IgD-negative memory B cell (primary cell): ENCODE results near the gene UBN2. TPM values are rescaled to one million over a fixed set of nuclear protein-coding genes. Genes with fewer than 3 reads are reported as not detected.
"Not testable (repeated sequence)": the region's sequence is repeated elsewhere in the genome, so short reads cannot be mapped to it uniquely, and the experiment has no call there.

Experiments used
- H3K27ac Mint-ChIP-seq, 3 donors: one replicate each; pipeline ENCODE4 v1.8.0; 2020 to 2022; ENCODE audit warnings: mild to moderate bottlenecking in 3 of 3, mixed read lengths in 3 of 3, moderate library complexity in 1 of 3
- H3K27me3 Mint-ChIP-seq: one replicate; pipeline ENCODE4 v1.8.0; 2021; ENCODE audit warnings: mixed read lengths
- H3K36me3 Mint-ChIP-seq: one replicate; pipeline ENCODE4 v1.8.0; 2020; ENCODE audit warnings: mild to moderate bottlenecking, mixed read lengths
- H3K4me1 Mint-ChIP-seq, 3 donors: one replicate each; pipeline ENCODE4 v1.8.0; 2020 to 2022; ENCODE audit warnings: mixed read lengths in 3 of 3, mild to moderate bottlenecking in 1 of 3
- H3K4me3 Mint-ChIP-seq, 4 donors: one replicate each; pipeline ENCODE4 v1.8.0; 2020 to 2022; ENCODE audit warnings: mild to moderate bottlenecking in 4 of 4, mixed read lengths in 4 of 4, moderate library complexity in 3 of 4
- H3K9me3 Mint-ChIP-seq, 3 donors: one replicate each; pipeline ENCODE4 v1.8.0; 2020 to 2021; ENCODE audit warnings: mixed read lengths in 3 of 3, mild to moderate bottlenecking in 1 of 3
- polyA plus RNA-seq: library from polyadenylated mRNA; unstranded; fragments of 300-500 nt; fragmentation: Illumina TruSeq; gene quantifications from one replicate; pipeline ENCODE4 v1.2.3, GENCODE V29; 2021

UBN2 gene
- polyA plus RNA-seq, 1 donor from 2014 or later, result 2.8 TPM

DNA sequence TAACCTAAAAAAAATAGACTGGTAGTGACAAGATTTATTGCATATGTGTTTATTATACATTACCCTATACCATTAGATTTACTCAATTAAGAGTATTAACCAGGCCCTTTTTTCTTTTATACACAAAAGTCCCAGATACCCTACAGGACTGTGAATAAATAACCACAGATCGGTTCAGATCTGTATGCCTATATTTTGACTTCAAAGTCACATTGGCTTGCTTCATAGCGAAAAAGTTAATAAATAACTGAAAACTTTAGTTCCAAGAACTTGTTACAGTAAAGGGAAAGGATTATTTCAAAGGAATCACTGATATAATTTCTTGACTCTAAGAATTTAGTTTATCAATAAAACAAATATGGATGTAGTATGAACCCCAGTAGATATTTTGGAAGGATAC lies 68.3 kb downstream of the UBN2 start:
- Mint-ChIP-seq H3K9me3 (no peaks in the 10 kb centered on the region), H3K36me3 (peaks cover 13% of the 10 kb centered on the region), H3K4me3 (no peak overlapping the region), H3K4me1 (no peaks in the 10 kb centered on the region), H3K27me3 (no peaks in the 10 kb centered on the region), H3K27ac (no peak overlapping the region)

DNA sequence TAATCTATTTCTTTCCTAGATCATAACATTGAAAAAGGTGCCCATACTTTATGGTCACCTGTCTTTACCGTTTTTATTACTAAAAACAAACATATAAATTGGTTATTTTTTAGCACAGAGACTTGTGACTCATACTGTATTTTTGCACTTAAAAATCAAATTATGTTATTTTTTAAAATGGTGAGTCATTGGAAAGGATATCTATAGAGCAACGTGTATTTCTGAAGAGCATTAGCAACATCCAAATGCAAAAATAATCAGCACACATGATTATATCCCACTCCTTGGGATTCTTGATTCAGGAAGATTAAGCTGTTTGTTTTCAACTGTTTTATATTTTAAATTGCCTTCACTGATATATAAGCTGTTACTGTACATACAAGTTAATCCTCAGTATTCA lies 69.4 kb downstream of the UBN2 start:
- H3K4me3 Mint-ChIP-seq, result no peak overlapping the region
- H3K27me3 Mint-ChIP-seq, result no peaks in the 10 kb centered on the region
- H3K9me3 Mint-ChIP-seq, result no peaks in the 10 kb centered on the region

DNA sequence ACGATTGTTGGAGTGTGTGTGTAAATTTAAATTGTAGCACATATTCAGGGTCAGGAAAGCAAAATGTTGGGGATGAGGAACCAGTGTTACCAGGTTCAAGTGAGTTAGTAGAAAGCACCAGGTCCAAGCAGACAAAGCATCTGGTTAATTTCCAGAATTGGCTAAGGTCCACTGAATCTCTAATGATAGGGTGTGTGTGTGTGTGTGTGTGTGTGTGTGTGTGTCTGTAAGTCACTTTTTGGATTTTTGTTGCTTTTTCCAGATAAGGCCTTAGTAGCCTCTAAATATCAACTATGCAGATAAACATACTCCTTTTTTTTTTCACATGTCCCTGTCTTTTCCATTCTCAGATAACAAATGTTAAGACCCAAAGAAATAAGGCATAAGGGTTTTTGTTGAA lies 73.5 kb downstream of the UBN2 start:
- Mint-ChIP-seq H3K36me3 (peaks cover 13% of the 10 kb centered on the region), H3K4me3 (no peak overlapping the region), H3K4me1 (no peaks in the 10 kb centered on the region), H3K9me3 (no peaks in the 10 kb centered on the region), H3K27ac (no peak overlapping the region), H3K27me3 (no peaks in the 10 kb centered on the region)

More for the DNA sequence above, 69.4 kb downstream of the UBN2 start:
- H3K4me1 Mint-ChIP-seq, result no peaks in the 10 kb centered on the region
- H3K36me3 Mint-ChIP-seq, result peaks cover 8% of the 10 kb centered on the region
- H3K27ac Mint-ChIP-seq, result no peak overlapping the region

DNA sequence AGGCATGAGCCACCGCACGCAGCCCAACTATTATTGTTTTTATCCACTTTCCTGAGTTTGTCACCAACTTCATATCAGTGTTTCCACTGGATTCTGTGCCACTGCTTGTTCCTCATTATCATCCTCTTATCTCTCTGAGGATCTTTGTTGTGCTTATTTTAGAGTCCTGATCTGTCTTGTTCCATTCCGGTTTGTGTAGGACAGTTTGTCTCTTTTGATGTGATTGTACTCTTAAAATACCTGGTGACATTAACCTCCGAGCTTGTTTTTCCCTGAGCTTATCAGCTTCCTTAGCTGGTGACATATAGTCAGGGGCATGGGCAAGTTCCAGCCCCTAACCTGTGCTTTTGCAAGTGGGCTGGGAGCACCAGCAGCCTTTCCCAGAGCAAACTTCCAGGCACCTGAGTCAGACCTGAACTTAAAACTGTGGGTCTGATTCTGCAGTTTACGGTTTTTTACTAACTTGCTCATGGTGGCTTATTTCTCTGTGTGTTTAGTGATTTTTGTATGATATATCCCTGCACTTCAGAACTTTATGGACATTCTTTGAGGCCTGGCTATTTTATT lies 87.0 kb downstream of the UBN2 start:
- Mint-ChIP-seq H3K4me3 (no peak overlapping the region), H3K4me1 (peaks cover 0 to 2% (median 0%) of the 10 kb centered on the region in 3 donors), H3K9me3 (no peaks in the 10 kb centered on the region), H3K36me3 (peaks cover 3% of the 10 kb centered on the region), H3K27ac (no peak overlapping the region), H3K27me3 (peaks cover 2% of the 10 kb centered on the region)

DNA sequence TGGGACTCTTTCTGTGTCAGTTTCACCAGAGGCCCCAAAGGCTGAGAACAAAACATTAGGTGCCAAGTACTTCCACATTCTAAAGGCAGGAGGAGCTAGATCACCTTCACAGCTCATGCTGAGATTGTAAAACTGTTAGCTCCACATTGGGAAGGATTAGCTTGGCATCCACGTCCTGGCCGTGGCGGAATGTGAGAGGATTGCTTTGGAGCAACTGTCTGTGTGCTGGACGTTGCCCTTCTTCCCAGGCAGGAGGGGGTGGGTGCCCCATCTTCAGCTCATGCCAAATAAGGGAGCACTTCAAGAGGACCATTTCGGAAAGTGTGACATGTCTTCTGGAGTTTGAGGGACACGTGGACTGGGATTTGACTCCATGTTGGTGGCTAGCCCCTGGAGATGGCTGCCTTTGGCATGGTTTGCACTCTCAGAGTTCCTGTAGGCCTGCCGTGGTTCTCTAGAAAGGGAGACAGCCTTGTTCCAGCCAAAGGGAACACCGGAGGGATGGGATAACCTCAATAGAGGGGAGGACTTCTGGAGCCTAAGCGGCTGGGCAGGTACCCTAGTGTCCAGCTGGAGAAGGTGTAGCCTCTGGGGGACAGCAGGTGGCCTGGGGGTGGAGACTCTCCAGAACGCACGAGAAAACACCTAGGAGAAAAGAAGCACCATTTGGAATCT lies 90.2 kb downstream of the UBN2 start:
- Mint-ChIP-seq H3K36me3 (peaks cover 3% of the 10 kb centered on the region), H3K27ac (no peak overlapping the region), H3K9me3 (no peaks in the 10 kb centered on the region), H3K27me3 (no peaks in the 10 kb centered on the region), H3K4me1 (peaks cover 0 to 2% (median 0%) of the 10 kb centered on the region in 3 donors), H3K4me3 (no peak overlapping the region)

DNA sequence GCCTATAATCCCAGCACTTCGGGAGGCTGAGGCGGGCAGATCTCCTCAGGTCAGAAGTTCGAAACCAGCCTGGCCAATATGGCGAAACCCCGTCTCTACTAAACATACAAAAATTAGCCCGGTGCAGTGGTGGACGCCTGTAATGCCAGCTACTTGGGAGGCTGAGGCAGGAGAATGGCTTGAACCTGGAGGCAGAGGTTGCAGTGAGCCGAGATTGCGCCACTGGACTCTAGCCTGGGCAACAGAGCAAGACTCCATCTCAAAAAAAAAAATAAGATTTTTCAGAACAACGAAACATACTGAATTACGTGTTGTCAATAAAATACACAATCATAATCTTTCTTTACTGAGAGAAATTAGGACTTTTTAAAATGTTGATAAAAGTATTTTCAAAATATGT lies 93.7 kb downstream of the UBN2 start:
- not testable (repeated sequence) for H3K4me3 Mint-ChIP-seq, H3K4me1 Mint-ChIP-seq, H3K9me3 Mint-ChIP-seq

DNA sequence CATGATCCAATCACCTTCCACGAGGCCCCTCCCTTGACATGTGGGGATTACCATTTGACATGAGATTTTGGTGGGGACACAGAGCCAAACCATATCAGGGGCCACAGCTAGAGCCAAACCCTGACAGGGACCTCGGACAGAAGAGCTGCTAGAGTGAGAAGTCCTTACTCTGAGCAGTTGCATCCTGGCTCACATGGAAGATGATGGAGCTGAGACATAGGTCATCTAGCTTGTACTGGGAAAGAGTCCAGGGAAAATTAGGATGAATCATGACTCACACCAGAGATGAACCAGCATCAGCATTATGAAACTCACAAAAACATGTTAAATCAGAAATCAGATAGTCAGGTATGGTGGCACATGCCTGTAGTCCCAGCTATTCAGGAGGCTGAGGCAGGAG lies 97.3 kb downstream of the UBN2 start:
- Mint-ChIP-seq H3K36me3 (no peaks in the 10 kb centered on the region), H3K27ac (no peak overlapping the region), H3K4me1 (peaks cover 0 to 4% (median 2%) of the 10 kb centered on the region in 3 donors), H3K4me3 (no peak overlapping the region), H3K9me3 (no peaks in the 10 kb centered on the region), H3K27me3 (no peaks in the 10 kb centered on the region)

More for the DNA sequence above, 93.7 kb downstream of the UBN2 start:
- not testable (repeated sequence) for H3K36me3 Mint-ChIP-seq, H3K27me3 Mint-ChIP-seq, H3K27ac Mint-ChIP-seq

DNA sequence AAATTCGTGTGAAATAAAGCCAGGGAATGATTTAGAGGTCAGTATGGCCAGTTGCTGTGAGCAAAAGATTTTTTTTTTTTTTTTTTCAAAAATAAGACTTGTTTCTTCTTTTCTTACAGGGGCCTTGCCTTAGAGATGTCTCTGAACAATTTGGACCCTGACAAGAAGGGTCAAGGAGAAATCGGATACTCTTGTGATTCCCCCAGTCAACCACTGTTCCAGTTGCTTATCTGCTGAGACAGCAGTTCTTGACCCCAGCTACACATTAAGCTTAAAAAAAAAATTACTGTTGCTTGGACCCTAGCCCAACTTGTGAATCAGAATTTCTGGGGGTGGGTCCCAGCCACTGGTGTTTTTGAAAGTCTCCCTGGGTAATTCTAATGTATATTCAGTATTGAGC lies 98.1 kb downstream of the UBN2 start:
- H3K4me3 Mint-ChIP-seq, result no peak overlapping the region
- H3K36me3 Mint-ChIP-seq, result no peaks in the 10 kb centered on the region
- no peaks in the 10 kb centered on the region for H3K27me3 Mint-ChIP-seq
- H3K4me1 Mint-ChIP-seq, result peaks cover 0 to 4% (median 2%) of the 10 kb centered on the region in 3 donors
- H3K9me3 Mint-ChIP-seq, result no peaks in the 10 kb centered on the region
- H3K27ac Mint-ChIP-seq, result no peak overlapping the region

DNA sequence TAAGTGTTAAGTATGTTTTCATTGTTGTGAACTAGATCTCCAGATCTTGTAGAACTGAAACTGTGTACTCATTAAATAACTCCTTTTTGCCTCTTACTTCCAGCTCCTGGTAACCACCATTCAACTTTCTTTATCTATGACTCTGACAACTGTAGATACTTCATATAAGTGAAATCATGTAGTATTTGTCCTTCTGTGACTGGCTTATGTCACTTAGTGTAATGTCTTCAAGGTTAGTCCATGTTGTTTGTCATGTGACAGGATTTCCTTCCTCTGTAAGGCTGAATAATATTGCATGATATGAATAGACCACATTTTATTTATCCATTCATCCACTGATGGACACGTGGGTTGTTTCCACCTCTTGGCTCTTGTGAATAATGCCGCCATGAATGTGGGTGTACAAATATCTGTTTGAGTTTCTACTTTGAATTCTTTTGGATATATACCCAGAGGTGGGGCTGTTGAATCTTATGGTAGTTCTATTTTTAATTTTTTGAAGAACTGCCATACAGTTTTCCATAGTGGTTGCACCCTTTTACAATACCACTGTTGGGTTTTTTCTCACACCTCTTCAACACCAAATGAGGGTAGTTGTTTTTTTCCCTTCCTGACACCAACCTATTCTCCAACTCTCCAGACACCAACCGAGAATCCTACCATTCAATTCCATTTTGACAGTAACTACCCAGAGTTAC lies 99.4 kb downstream of the UBN2 start:
- Mint-ChIP-seq H3K27me3 (no peaks in the 10 kb centered on the region), H3K27ac (no peak overlapping the region), H3K4me3 (no peak overlapping the region), H3K4me1 (peaks cover 0 to 4% (median 2%) of the 10 kb centered on the region in 3 donors), H3K9me3 (peaks cover 0 to 4% (median 0%) of the 10 kb centered on the region in 3 donors), H3K36me3 (peaks cover 3% of the 10 kb centered on the region)

DNA sequence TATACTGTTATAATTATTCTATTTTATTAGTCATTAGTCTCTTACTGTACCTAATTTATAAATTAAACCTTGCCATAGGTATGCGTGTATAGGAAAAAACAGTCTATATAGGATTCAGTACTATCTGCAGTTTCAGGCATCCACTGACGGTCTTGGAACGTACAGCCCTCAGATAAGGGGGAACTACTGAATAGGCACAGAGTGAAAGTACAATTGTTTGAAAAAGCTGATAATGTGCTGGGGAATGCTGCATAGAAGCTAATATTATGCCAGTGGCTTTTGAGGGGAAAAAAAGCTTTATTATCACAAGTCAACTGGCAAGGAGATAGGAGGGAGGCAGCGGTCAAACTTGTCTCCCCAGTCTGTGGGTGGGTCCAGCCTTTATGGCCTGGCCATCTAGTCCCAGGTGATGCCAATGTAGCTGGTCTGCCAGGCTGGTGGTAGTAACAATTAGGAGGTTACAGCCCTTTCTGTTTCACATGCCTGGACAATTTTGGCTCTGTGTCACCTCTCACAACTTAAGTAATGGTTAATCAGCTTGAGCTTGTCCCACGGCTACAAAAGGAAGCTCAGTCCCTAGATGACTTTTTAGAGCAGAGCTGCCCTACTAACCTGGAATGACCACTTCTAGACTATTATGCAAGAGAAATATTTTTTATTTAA lies 101.8 kb downstream of the UBN2 start:
- Mint-ChIP-seq H3K9me3 (peaks cover 0 to 4% (median 0%) of the 10 kb centered on the region in 3 donors), H3K27me3 (no peaks in the 10 kb centered on the region), H3K4me3 (no peak overlapping the region), H3K4me1 (peaks cover 0 to 4% (median 2%) of the 10 kb centered on the region in 3 donors), H3K36me3 (peaks cover 3% of the 10 kb centered on the region), H3K27ac (peak overlapping the region in 1 of 3 donors; percentile 22)

DNA sequence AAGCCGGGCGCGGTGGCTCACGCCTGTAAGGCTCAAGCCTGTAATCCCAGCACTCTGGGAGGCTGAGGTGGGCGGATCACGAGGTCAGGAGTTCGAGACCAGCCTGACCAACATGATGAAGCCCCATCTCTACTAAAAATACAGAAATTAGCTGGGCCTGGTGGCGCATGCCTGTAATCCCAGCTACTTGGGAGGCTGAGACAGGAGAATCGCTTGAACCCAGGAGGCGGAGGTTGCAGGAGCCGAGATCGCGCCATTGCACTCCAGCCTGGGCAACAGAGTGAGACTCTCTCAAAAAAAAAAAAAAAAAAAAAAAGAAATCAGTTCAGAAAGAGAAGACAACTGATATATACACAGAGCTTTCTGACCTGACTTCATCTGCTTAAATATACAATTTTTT lies 102.4 kb downstream of the UBN2 start:
- H3K36me3 Mint-ChIP-seq, H3K27ac Mint-ChIP-seq, H3K4me3 Mint-ChIP-seq, H3K9me3 Mint-ChIP-seq, H3K4me1 Mint-ChIP-seq, H3K27me3 Mint-ChIP-seq: not testable (repeated sequence)

DNA sequence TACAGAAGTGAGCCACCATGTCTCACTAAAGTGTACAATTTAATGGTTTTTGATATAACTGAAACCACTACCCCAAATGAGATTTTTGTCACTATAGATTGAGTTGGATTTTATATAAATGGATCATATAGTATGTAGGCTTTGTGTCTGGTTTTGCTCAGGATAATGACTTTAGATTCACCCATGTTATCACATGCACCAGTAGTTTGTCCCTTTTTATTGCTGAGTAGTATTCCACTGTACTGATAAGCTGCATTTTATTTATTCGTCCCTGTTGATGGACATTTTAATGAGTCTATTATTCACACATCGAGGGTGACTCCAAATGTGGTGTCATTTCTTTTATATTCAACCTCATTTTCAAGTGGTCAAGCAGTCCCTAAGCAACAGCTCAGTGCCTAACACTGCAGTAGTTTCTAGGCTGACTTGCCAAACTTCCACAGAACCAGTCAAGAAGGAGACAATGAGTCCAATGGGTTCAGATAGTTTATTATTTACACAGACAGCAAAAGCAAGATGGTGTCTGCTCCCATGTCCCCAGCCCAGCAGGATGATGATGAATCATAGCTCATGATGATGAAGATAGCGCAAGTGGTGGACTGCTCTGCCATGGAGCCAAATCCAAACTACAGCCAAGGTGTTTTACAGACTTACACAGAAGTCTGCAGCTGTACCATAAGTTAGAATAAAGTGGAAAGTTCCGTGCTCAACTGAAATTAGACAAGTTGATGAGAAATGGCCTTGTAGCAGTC lies 103.5 kb downstream of the UBN2 start:
- peak overlapping the region in 1 of 3 donors; percentile 49 for H3K27ac Mint-ChIP-seq
- H3K4me3 Mint-ChIP-seq, result peak overlapping the region in 1 of 4 donors; percentile 28
- peaks cover 3% of the 10 kb centered on the region for H3K36me3 Mint-ChIP-seq
- peaks cover 0 to 5% (median 4%) of the 10 kb centered on the region in 3 donors for H3K4me1 Mint-ChIP-seq
- no peaks in the 10 kb centered on the region for H3K27me3 Mint-ChIP-seq
- peaks cover 3 to 4% (median 4%) of the 10 kb centered on the region in 3 donors for H3K9me3 Mint-ChIP-seq

DNA sequence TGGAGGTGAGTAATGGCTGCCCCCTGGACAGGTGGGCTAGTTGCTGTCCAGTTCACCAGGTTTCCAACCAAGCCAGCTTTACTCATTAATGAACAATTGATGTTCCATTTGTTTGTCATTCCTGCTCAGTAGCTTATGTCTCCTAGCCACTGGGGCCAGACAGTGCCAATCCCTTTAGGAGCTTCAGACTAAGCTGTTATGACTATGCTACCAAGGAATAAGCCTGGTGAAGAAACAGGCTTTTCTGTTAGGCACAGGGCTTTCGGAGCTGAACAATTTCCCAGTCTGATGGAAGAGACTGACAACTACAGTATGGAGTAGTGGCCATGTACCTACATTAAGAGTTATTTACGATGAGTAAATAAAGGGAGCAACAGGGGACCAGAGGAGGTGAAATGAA lies 108.0 kb downstream of the UBN2 start:
- Mint-ChIP-seq H3K4me3 (peak overlapping the region; percentile 88 to 99 (median 94)), H3K27ac (peak overlapping the region; percentile 99 to 100 (median 99)), H3K27me3 (peaks cover 3% of the 10 kb centered on the region), H3K4me1 (peaks cover 12 to 14% (median 13%) of the 10 kb centered on the region in 3 donors), H3K36me3 (peaks cover 5% of the 10 kb centered on the region), H3K9me3 (peaks cover 4 to 8% (median 4%) of the 10 kb centered on the region in 3 donors)

DNA sequence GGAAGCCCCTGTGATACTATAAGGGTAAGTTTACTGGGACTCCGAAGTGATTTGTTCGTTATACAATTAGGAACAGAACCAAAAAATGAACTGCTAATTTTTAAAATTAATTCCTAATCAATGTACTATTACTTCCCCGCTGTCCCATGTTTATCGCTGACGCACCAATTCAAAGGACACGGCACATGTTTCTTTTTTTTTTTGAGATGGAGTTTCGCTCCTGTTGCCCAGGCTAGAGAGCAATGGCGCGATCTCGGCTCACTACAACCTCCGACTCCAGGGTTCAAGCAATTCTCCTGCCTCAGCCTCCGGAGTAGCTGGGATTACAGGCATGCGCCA lies 108.6 kb downstream of the UBN2 start:
- H3K27me3 Mint-ChIP-seq, result peaks cover 3% of the 10 kb centered on the region
- H3K27ac Mint-ChIP-seq, result peak overlapping the region; percentile 99 to 100 (median 99)
- peak overlapping the region; percentile 90 to 99 (median 98) for H3K4me3 Mint-ChIP-seq
- H3K36me3 Mint-ChIP-seq, result peaks cover 2% of the 10 kb centered on the region
- H3K9me3 Mint-ChIP-seq, result peaks cover under 1 to 8% (median 4%) of the 10 kb centered on the region in 3 donors
- H3K4me1 Mint-ChIP-seq, result peaks cover 12 to 16% (median 13%) of the 10 kb centered on the region in 3 donors
